H1 (cell line): ENCODE results near the gene CLIC1. TPM values are rescaled to one million over a fixed set of nuclear protein-coding genes. Genes with fewer than 3 reads are reported as not detected.

Source experiments
- CTCF ChIA-PET: fragments of 300-600 bp; sonication (Branson Sonifier 250); formaldehyde crosslinking; loops from one replicate; lab custom pipeline; 2021; ENCODE audit not compliant: partially characterized antibody; lab: Charles Lee
- POLR2A ChIA-PET: fragments of 300-600 bp; sonication (Branson Sonifier 250); formaldehyde crosslinking; loops from one replicate; lab custom pipeline; 2021; ENCODE audit warnings: inconsistent platforms; ENCODE audit not compliant: partially characterized antibody; lab: Charles Lee
- DNase-seq, 2 experiments: peaks; one replicate each; pipeline versions ENCODE4 v3.0.0 to v3.0.0-alpha.2; 2010 to 2022; ENCODE audit warnings: low spot score in 2 of 2, low read depth in 1 of 2, mixed read lengths in 1 of 2
- FAIRE-seq: peaks from 2 replicates; lab custom pipeline; 2011; peaks lifted over from hg19 to GRCh38; lab: Jason Lieb, UNC
- H2AFZ ChIP-seq: 2 replicates; pipeline ENCODE4 v1.8.1; 2012; ENCODE audit warnings: low read length, inconsistent platforms
- H2AK5ac ChIP-seq: 2 replicates; pipeline ENCODE4 v1.6.1; 2013; ENCODE audit warnings: low read depth, low read length
- H2BK120ac ChIP-seq: replicated peaks from 2 replicates; pipeline ENCODE3; 2013; ENCODE audit warnings: low read depth, low read length, inconsistent platforms
- H2BK12ac ChIP-seq: 2 replicates; pipeline ENCODE4 v1.6.1; 2013; ENCODE audit warnings: low read depth, low read length
- H2BK15ac ChIP-seq: 2 replicates; pipeline ENCODE4 v1.6.1; 2013; ENCODE audit warnings: low read length
- H2BK20ac ChIP-seq: 2 replicates; pipeline ENCODE4 v1.6.1; 2013; ENCODE audit warnings: low read length
- H2BK5ac ChIP-seq: 2 replicates; pipeline ENCODE4 v1.6.1; 2013; ENCODE audit warnings: low read depth, low read length
- H3K14ac ChIP-seq: 2 replicates; pipeline ENCODE4 v1.6.1; 2013; ENCODE audit warnings: inconsistent platforms; ENCODE audit not compliant: insufficient read length
- H3K18ac ChIP-seq: 2 replicates; pipeline ENCODE4 v1.6.1; 2013; ENCODE audit warnings: low read length; ENCODE audit errors: extremely low read depth
- H3K23ac ChIP-seq: 2 replicates; pipeline ENCODE4 v1.6.1; 2013; ENCODE audit warnings: inconsistent platforms; ENCODE audit not compliant: insufficient read length
- H3K23me2 ChIP-seq: 2 replicates; pipeline ENCODE4 v1.6.1; 2013; ENCODE audit warnings: low read depth, low read length
- H3K27ac ChIP-seq: 2 replicates; pipeline ENCODE4 v1.6.1; 2011; ENCODE audit warnings: low read depth, low read length, inconsistent platforms
- H3K27me3 ChIP-seq, 4 experiments: replicated peaks in 1 of 4; 1 replicate in 1 of 4; 2 replicates in 3 of 4; pipeline versions ENCODE4 v1.6.1 to v1.8.1; 2011 to 2013; ENCODE audit warnings: low read length in 3 of 4, mild to moderate bottlenecking in 3 of 4, inconsistent platforms in 2 of 4, mixed read lengths in 2 of 4, moderate library complexity in 1 of 4; ENCODE audit not compliant: control insufficient read depth in 3 of 4, insufficient read depth in 3 of 4; ENCODE audit errors: extremely low read depth in 1 of 4
- H3K36me3 ChIP-seq, 4 experiments: 2 replicates each; pipeline versions ENCODE4 v1.6.1 to v1.8.1; 2011 to 2013; ENCODE audit warnings: mild to moderate bottlenecking in 4 of 4, low read length in 3 of 4, moderate library complexity in 2 of 4, control low read depth in 1 of 4, inconsistent platforms in 1 of 4; ENCODE audit not compliant: insufficient read depth in 4 of 4, control insufficient read depth in 2 of 4
- H3K4ac ChIP-seq: replicated peaks from 2 replicates; pipeline ENCODE3; 2013; ENCODE audit warnings: low read length, low read depth, mixed read lengths, inconsistent platforms; ENCODE audit not compliant: insufficient read length
- H3K4me1 ChIP-seq, 4 experiments: replicated peaks in 1 of 4; 1 replicate in 1 of 4; 2 replicates in 3 of 4; pipeline versions ENCODE4 v1.6.1 to v1.8.1; 2011 to 2013; ENCODE audit warnings: low read length in 3 of 4, inconsistent platforms in 2 of 4, mixed read lengths in 1 of 4; ENCODE audit not compliant: insufficient read depth in 4 of 4, control insufficient read depth in 3 of 4
- H3K4me2 ChIP-seq, 2 experiments: 2 replicates each; pipeline versions ENCODE4 v1.6.1 to v1.8.1; 2011 to 2013; ENCODE audit warnings: low read depth in 2 of 2, low read length in 2 of 2, control low read depth in 1 of 2, inconsistent platforms in 1 of 2, mild to moderate bottlenecking in 1 of 2; ENCODE audit not compliant: insufficient read depth in 1 of 2
- H3K4me3 ChIP-seq, 4 experiments: fragments of 200-600, 300-600 bp in 1 of 4; sonication (generic), shearing (Covaris generic), sonication (Bioruptor Twin) in 1 of 4; 2 replicates each; pipeline versions ENCODE4 v1.5.1 to v1.8.1; 2011 to 2016; ENCODE audit warnings: low read length in 4 of 4, low read depth in 3 of 4, control low read depth in 2 of 4, inconsistent platforms in 2 of 4, mild to moderate bottlenecking in 2 of 4, mixed read lengths in 1 of 4, moderate library complexity in 1 of 4; ENCODE audit not compliant: insufficient read depth in 2 of 4; ENCODE audit errors: extremely low read depth in 1 of 4
- H3K56ac ChIP-seq: replicated peaks from 2 replicates; pipeline ENCODE3; 2013; ENCODE audit warnings: low read depth, mild to moderate bottlenecking, mixed read lengths, low read length, inconsistent platforms; ENCODE audit not compliant: insufficient read length
- H3K79me1 ChIP-seq: 2 replicates; pipeline ENCODE4 v1.6.1; 2013; ENCODE audit warnings: low read depth, low read length, control low read depth
- H3K79me2 ChIP-seq, 2 experiments: 2 replicates each; pipeline versions ENCODE4 v1.6.1 to v1.8.1; 2012 to 2013; ENCODE audit warnings: low read length in 2 of 2, mild to moderate bottlenecking in 2 of 2, inconsistent platforms in 1 of 2; ENCODE audit not compliant: insufficient read depth in 2 of 2, control insufficient read depth in 1 of 2
- H3K9ac ChIP-seq, 4 experiments: replicated peaks in 1 of 4; 1 replicate in 1 of 4; 2 replicates in 3 of 4; pipeline versions ENCODE4 v1.6.1 to v1.8.1; 2011 to 2013; ENCODE audit warnings: low read depth in 3 of 4, low read length in 3 of 4, control low read depth in 2 of 4, mild to moderate bottlenecking in 2 of 4, moderate library complexity in 2 of 4, inconsistent platforms in 1 of 4; ENCODE audit errors: extremely low read depth in 1 of 4
- H3K9me3 ChIP-seq, 2 experiments: 2 replicates each; pipeline versions ENCODE4 v1.6.1 to v1.8.1; 2012 to 2013; ENCODE audit warnings: mild to moderate bottlenecking in 2 of 2, moderate library complexity in 2 of 2, control low read depth in 1 of 2, inconsistent platforms in 1 of 2, low read depth in 1 of 2, low read length in 1 of 2, mixed read lengths in 1 of 2; ENCODE audit not compliant: insufficient read depth in 2 of 2
- H4K20me1 ChIP-seq, 2 experiments: replicated peaks in 1 of 2; 2 replicates each; pipeline versions ENCODE3 to v1.8.1; 2011 to 2013; ENCODE audit warnings: inconsistent platforms in 2 of 2, low read length in 2 of 2, mild to moderate bottlenecking in 1 of 2; ENCODE audit not compliant: insufficient read depth in 2 of 2, control insufficient read depth in 1 of 2
- H4K5ac ChIP-seq: 2 replicates; pipeline ENCODE4 v1.6.1; 2013; ENCODE audit warnings: low read length, low read depth, mixed read lengths, inconsistent platforms; ENCODE audit not compliant: insufficient read length
- H4K8ac ChIP-seq: 2 replicates; pipeline ENCODE4 v1.8.0; 2013; ENCODE audit warnings: mild to moderate bottlenecking, moderate library complexity, low read length, inconsistent platforms; ENCODE audit not compliant: insufficient read depth; ENCODE audit errors: extremely low read depth
- H4K91ac ChIP-seq: replicated peaks from 2 replicates; pipeline ENCODE3; 2013; ENCODE audit warnings: low read length, mixed read lengths, inconsistent platforms; ENCODE audit not compliant: insufficient read length
- ASH2L ChIP-seq: fragments of 200-600, 300-600 bp; sonication (generic); IDR thresholded peaks from one replicate; pipeline ENCODE4 v1.7.1; 2017; ENCODE audit warnings: low read length
- CEBPB ChIP-seq: IDR thresholded peaks from 2 replicates; pipeline ENCODE4 v1.6.1; 2012; ENCODE audit warnings: low read depth, low read length
- EGR1 ChIP-seq: IDR thresholded peaks from 2 replicates; pipeline ENCODE4 v1.6.1; 2011; ENCODE audit warnings: low read depth, low read length, borderline replicate concordance
- EP300 ChIP-seq, 2 experiments: IDR thresholded peaks; 1 replicate in 1 of 2; 2 replicates in 1 of 2; pipeline ENCODE4 v1.6.1; 2011 to 2012; ENCODE audit warnings: low read depth in 2 of 2, low read length in 2 of 2, mild to moderate bottlenecking in 2 of 2, borderline replicate concordance in 1 of 2, inconsistent platforms in 1 of 2, moderate library complexity in 1 of 2
- GABPA ChIP-seq: IDR thresholded peaks from 2 replicates; pipeline ENCODE4 v1.6.1; 2011; ENCODE audit warnings: mild to moderate bottlenecking, low read length, moderate library complexity, borderline replicate concordance; ENCODE audit not compliant: insufficient read depth
- RXRA ChIP-seq: IDR thresholded peaks from 2 replicates; pipeline ENCODE4 v1.6.1; 2011; ENCODE audit warnings: low read depth, mild to moderate bottlenecking, low read length, moderate library complexity; ENCODE audit not compliant: insufficient read depth
- TEAD4 ChIP-seq: IDR thresholded peaks from 2 replicates; pipeline ENCODE4 v1.6.1; 2012; ENCODE audit warnings: low read depth, low read length, inconsistent platforms, mixed read lengths
- WGBS, 2 experiments: shearing (Covaris generic) in 1 of 2; methylation state at CpG; one replicate each; pipeline versions ENCODE4 v1.1.6 to v1.1.7; 2013 to 2015; ENCODE audit warnings: low lambda C conversion rate in 2 of 2, mixed read lengths in 2 of 2, inconsistent platforms in 1 of 2, low coverage in 1 of 2, missing lambda C conversion rate in 1 of 2; ENCODE audit not compliant: insufficient replicate concordance in 2 of 2, insufficient coverage in 1 of 2, insufficient read length in 1 of 2; ENCODE audit errors: extremely low coverage in 1 of 2, missing lambda C conversion rate in 1 of 2; 5-methylcytosine and 5-hydroxymethylcytosine counted together
- polyA plus RNA-seq, 7 experiments: library from polyadenylated mRNA; depleted of rRNA in 3 of 7; stranded (reverse) in 5 of 7; unstranded in 2 of 7; fragments of >200 nt in 5 of 7; fragments of 200-250 nt in 2 of 7; gene quantifications; 1 replicate in 5 of 7; 2 replicates in 1 of 7; 4 replicates in 1 of 7; pipeline versions ENCODE4 v1.2.1 to v1.2.3, GENCODE V29; 2011 to 2013; ENCODE audit warnings: missing spikeins in 2 of 7, mixed read lengths in 2 of 7
- total RNA-seq: library from RNA; stranded (reverse); fragmentation: NEBNext Ultra II Directional; extraction: Animal tissue kit (Norgen Biotek cat#: 25700); gene quantifications from 2 replicates; pipeline ENCODE4 v1.2.1, GENCODE V29; 2021
- TF ChIP-seq, protein P1 (sequence below): IDR thresholded peaks from 2 replicates; pipeline ENCODE4 v1.6.1; 2011; ENCODE audit warnings: low read length, improper control_type of control experiment
- TF ChIP-seq, protein P2 (sequence below): IDR thresholded peaks from 2 replicates; pipeline ENCODE4 v1.6.1; 2011; ENCODE audit warnings: low read depth, mild to moderate bottlenecking, low read length; ENCODE audit not compliant: insufficient read depth

The CLIC1 gene
- total and polyA plus RNA-seq, 2 of the 8 experiments (the other 6 are each of a cell fraction or from before 2014, with no cell fraction given), result 250 to 277 TPM

DNA sequence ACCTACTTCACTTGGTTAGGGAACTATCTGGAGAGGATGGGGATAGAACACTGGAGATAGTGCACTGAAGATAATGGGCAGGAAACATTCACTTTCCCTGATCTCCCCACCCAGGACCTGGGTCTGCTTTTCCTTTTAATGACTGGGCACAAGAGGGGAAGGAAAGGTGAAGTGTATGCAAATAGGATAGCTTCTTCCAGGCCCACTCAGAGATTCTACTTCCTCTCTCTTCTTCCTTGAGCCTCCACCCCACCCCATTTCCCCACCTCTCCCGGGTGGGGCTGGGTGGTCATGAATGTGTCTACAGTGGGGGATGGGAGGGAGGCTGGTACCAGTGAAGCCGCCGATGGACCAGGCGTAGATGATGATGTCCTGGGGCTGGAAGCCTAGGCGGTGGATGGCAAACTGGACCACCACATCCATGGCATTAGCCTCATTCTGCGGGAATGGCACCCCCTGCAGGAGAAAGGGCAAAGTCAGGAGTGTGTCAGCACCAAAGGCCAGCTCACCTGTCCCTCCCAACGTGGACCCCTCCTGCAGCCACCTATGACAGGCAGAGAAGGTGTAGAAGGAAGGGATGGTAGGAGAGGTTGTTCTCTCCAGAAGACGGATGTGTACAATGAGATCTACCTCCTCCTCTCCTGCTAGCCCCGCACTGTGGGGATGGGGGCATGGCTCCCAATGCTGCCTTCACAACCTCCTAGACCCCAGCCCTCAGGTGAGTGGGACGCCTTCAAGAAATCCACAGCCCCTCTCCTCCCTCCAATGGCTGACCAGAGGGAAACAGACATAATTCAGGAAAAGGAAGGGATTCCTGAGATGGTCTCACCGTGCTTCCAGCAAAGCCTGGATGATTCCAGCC lies 46.9 kb downstream of the CLIC1 start:
- H4K91ac ChIP-seq, result no peak overlapping the region
- H2BK120ac ChIP-seq, result no peak overlapping the region
- ChIA-PET CTCF (interaction anchor here (0.6 to 5.8 kb wide), 43 partner anchors 8 to 234 kb away, joined by 3 to 26 read pairs (median 4); partner anchors contain the start of genes ABHD16A, C6orf47, CSNK2B and DDAH2), POLR2A (interaction anchor here (0.8 to 6.6 kb wide), 7 partner anchors 10 to 75 kb away, joined by 3 to 33 read pairs (median 6); partner anchors contain the start of genes ABHD16A, BAG6, CLIC1 and GPANK1)
- H3K23ac ChIP-seq, result no peak overlapping the region
- H2BK15ac ChIP-seq, result no peak overlapping the region
- H4K5ac ChIP-seq, result no peak overlapping the region
- H3K27ac ChIP-seq, result no peak overlapping the region
- no peak overlapping the region for H3K18ac ChIP-seq
- no peak overlapping the region for H2AFZ ChIP-seq
- no peaks in the 10 kb centered on the region; a peak in 1 of 7 replicates for H3K27me3 ChIP-seq
- H2BK12ac ChIP-seq, result no peak overlapping the region
- no peak overlapping the region for H3K14ac ChIP-seq
- H4K8ac ChIP-seq, result no peak overlapping the region
- FAIRE-seq (no peak), DNase-seq (peak in 1 of 2 experiments; percentile 81)
- no peak overlapping the region for H3K9ac ChIP-seq
- no peaks in the 10 kb centered on the region for H3K79me2 ChIP-seq
- no peaks in the 10 kb centered on the region for H4K20me1 ChIP-seq
- H3K79me1 ChIP-seq, result no peaks in the 10 kb centered on the region
- no peak overlapping the region for H2BK20ac ChIP-seq
- H3K36me3 ChIP-seq, result peaks cover 3 to 26% (median 17%) of the 10 kb centered on the region in 4 experiments; a peak in 5 of 8 replicates
- 80% methylated on average over 11 of the region's 11 CpGs; no CpG with 5 or more reads in 1 of the 2 experiments for WGBS, 2 experiments
- peaks cover 0 to 1% (median 0%) of the 10 kb centered on the region in 4 experiments; a peak in 2 of 7 replicates for H3K4me1 ChIP-seq
- no peak overlapping the region for H2AK5ac ChIP-seq
- no peaks in the 10 kb centered on the region for H3K23me2 ChIP-seq
- H3K4me2 ChIP-seq, result no peak overlapping the region
- H3K4me3 ChIP-seq, result no peak overlapping the region
- no peak overlapping the region for H3K56ac ChIP-seq
- H2BK5ac ChIP-seq, result no peak overlapping the region
- H3K9me3 ChIP-seq, result no peaks in the 10 kb centered on the region
- H3K4ac ChIP-seq, result no peak overlapping the region
- TF ChIP-seq, protein P1, sequence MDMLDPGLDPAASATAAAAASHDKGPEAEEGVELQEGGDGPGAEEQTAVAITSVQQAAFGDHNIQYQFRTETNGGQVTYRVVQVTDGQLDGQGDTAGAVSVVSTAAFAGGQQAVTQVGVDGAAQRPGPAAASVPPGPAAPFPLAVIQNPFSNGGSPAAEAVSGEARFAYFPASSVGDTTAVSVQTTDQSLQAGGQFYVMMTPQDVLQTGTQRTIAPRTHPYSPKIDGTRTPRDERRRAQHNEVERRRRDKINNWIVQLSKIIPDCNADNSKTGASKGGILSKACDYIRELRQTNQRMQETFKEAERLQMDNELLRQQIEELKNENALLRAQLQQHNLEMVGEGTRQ, result no peak
- TF ChIP-seq GABPA, result no peak
- TF ChIP-seq RXRA, result no peak
- no peak for TF ChIP-seq EGR1
- no peak for TF ChIP-seq TEAD4
- TF ChIP-seq CEBPB, result no peak
- TF ChIP-seq EP300 (IDR thresholded peaks at IDR 0.05; ENCODE audit: borderline replicate concordance in 1 of 2, low read depth in 2 of 2, low read length in 2 of 2), result no peak
- no peak for TF ChIP-seq ASH2L
- TF ChIP-seq, protein P2, sequence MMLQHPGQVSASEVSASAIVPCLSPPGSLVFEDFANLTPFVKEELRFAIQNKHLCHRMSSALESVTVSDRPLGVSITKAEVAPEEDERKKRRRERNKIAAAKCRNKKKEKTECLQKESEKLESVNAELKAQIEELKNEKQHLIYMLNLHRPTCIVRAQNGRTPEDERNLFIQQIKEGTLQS, result no peak
